Endodermal cell (in vitro differentiated cells): ENCODE results near the gene REXO5. TPM values are rescaled to one million over a fixed set of nuclear protein-coding genes. Genes with fewer than 3 reads are reported as not detected.

Experiments
- DNase-seq: peaks from one replicate; pipeline ENCODE4 v3.0.0-alpha.2; 2017
- H3K27ac ChIP-seq: 2 replicates; pipeline ENCODE4 v1.5.1; 2013; ENCODE audit warnings: mild to moderate bottlenecking, low read depth, low read length, moderate library complexity
- H3K27me3 ChIP-seq: 2 replicates; pipeline ENCODE4 v1.6.1; 2013; ENCODE audit warnings: mild to moderate bottlenecking, low read length, moderate library complexity; ENCODE audit not compliant: insufficient read depth, control insufficient read depth, poor library complexity, severe bottlenecking
- H3K36me3 ChIP-seq: 2 replicates; pipeline ENCODE4 v1.7.0; 2013; ENCODE audit warnings: mild to moderate bottlenecking, low read length, moderate library complexity; ENCODE audit not compliant: control insufficient read depth, insufficient read depth
- H3K4me1 ChIP-seq: one replicate; pipeline ENCODE4 v1.7.0; 2013; ENCODE audit warnings: low read length; ENCODE audit not compliant: control insufficient read depth, insufficient read depth
- H3K4me3 ChIP-seq: 2 replicates; pipeline ENCODE4 v1.5.1; 2013; ENCODE audit warnings: mild to moderate bottlenecking, low read length, moderate library complexity
- H3K9ac ChIP-seq: 2 replicates; pipeline ENCODE4 v1.6.1; 2013; ENCODE audit warnings: mild to moderate bottlenecking, low read length, moderate library complexity; ENCODE audit not compliant: poor library complexity, severe bottlenecking; ENCODE audit errors: extremely low read depth
- H3K9me3 ChIP-seq: 2 replicates; pipeline ENCODE4 v1.6.1; 2013; ENCODE audit warnings: mild to moderate bottlenecking, low read length, moderate library complexity; ENCODE audit not compliant: control insufficient read depth
- H3K27ac Mint-ChIP-seq: 2 replicates; pipeline ENCODE4 v1.8.0; 2020; ENCODE audit warnings: mixed read lengths
- H3K27me3 Mint-ChIP-seq: 2 replicates; pipeline ENCODE4 v1.8.0; 2021; ENCODE audit warnings: mild to moderate bottlenecking, mixed read lengths; ENCODE audit not compliant: insufficient read depth
- H3K36me3 Mint-ChIP-seq: 2 replicates; pipeline ENCODE4 v1.8.0; 2020; ENCODE audit warnings: low read depth, mixed read lengths
- H3K4me1 Mint-ChIP-seq: 2 replicates; pipeline ENCODE4 v1.8.0; 2020; ENCODE audit warnings: mixed read lengths
- H3K4me3 Mint-ChIP-seq: 2 replicates; pipeline ENCODE4 v1.8.0; 2020; ENCODE audit warnings: mild to moderate bottlenecking, moderate library complexity, mixed read lengths
- H3K9me3 Mint-ChIP-seq: 2 replicates; pipeline ENCODE4 v1.8.0; 2020; ENCODE audit warnings: mild to moderate bottlenecking, mixed read lengths
- WGBS, 2 experiments: methylation state at CpG; one replicate each; pipeline versions ENCODE4 v1.1.5 to v1.1.7; 2013; ENCODE audit warnings: missing lambda C conversion rate in 2 of 2, mixed read lengths in 1 of 2; ENCODE audit not compliant: insufficient coverage in 1 of 2, insufficient read length in 1 of 2; 5-methylcytosine and 5-hydroxymethylcytosine counted together
- total RNA-seq, 2 donors: library from RNA; stranded (reverse); fragmentation: NEBNext Ultra II Directional in 1 of 2; extraction: Animal tissue kit (Norgen Biotek cat#: 25700) in 1 of 2; gene quantifications; 2 replicates in 1 of 2; 3 replicates in 1 of 2; pipeline ENCODE4 v1.2.1, GENCODE V29; 2021
- TF ChIP-seq, protein P1 (sequence below): fragments of 200-600 bp; sonication (generic); conservative IDR thresholded peaks from 2 replicates; pipeline ENCODE4 v1.5.0; 2021; ENCODE audit warnings: antibody characterized with exemption, mild to moderate bottlenecking

REXO5 gene
- total RNA-seq, 2 donors from 2014 or later: 4.3 to 10.2 TPM

DNA sequence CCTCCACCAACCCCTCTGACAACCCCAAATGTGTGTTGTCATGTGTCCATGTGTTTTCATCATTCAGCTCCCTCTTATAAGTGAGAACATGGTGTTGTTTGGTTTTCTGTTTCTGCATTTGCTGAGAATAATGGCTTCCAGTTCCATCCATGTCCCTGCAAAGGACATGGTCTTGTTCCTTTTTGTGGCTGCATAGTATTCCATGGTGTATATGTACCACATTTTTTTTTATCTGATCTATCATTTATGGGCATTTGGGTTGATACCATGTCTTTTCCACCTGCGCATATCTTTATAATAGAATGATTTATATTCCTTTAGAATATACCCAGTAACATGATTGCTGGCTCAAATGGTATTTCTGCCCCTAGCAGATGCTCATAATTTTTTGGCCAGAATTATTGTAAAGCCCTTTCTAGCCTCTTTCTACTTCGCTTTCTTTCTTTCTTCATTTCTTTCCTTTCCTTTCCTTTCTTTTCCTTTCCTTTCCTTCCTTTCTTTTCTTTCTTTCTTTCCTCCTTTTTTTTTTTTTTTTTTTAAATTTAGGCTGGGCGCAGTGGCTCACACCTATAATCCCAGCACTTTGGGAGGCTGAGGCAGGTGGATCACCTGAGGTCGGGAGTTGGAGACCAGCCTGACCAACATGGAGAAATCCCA is 12.7 kb downstream of the REXO5 start:
- DNase-seq: no peak
- H3K27me3 Mint-ChIP-seq: no peaks in the 10 kb centered on the region
- no peak overlapping the region for H3K4me3 Mint-ChIP-seq
- Histone ChIP-seq H3K36me3 (peaks cover 9% of the 10 kb centered on the region), H3K9ac (no peak overlapping the region), H3K27ac (no peak overlapping the region), H3K9me3 (no peaks in the 10 kb centered on the region), H3K4me1 (no peaks in the 10 kb centered on the region), H3K4me3 (no peak overlapping the region), H3K27me3 (no peaks in the 10 kb centered on the region)
- no peaks in the 10 kb centered on the region for H3K4me1 Mint-ChIP-seq
- 99 to 100% methylated on average over 1 to 3 of the region's 4 CpGs for WGBS, 2 experiments
- H3K36me3 Mint-ChIP-seq: peaks cover 11% of the 10 kb centered on the region
- TF ChIP-seq, protein P1, sequence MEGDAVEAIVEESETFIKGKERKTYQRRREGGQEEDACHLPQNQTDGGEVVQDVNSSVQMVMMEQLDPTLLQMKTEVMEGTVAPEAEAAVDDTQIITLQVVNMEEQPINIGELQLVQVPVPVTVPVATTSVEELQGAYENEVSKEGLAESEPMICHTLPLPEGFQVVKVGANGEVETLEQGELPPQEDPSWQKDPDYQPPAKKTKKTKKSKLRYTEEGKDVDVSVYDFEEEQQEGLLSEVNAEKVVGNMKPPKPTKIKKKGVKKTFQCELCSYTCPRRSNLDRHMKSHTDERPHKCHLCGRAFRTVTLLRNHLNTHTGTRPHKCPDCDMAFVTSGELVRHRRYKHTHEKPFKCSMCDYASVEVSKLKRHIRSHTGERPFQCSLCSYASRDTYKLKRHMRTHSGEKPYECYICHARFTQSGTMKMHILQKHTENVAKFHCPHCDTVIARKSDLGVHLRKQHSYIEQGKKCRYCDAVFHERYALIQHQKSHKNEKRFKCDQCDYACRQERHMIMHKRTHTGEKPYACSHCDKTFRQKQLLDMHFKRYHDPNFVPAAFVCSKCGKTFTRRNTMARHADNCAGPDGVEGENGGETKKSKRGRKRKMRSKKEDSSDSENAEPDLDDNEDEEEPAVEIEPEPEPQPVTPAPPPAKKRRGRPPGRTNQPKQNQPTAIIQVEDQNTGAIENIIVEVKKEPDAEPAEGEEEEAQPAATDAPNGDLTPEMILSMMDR: no peak
- no peak overlapping the region for H3K27ac Mint-ChIP-seq
- no peaks in the 10 kb centered on the region for H3K9me3 Mint-ChIP-seq

DNA sequence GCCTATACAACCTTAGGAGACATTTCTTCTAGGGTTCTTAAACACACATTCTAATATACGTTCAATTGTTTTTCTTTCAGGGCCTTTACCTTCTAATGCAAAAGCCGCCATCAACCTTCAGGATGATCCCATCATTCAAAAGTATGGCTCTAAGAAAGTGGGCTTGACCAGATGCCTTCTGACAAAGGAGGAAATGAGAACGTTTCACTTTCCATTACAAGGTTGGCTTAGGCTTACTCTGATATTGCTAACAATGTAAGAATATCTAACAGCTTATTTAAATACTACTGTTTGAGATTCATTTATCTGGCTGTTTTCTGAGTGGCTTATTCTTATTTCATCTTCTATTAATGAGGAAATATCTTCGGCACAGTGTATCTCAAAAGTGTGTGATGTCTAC is 15.4 kb downstream of the REXO5 start:
- peaks cover 11% of the 10 kb centered on the region for H3K36me3 Mint-ChIP-seq
- H3K4me3 ChIP-seq: no peak overlapping the region
- H3K27me3 Mint-ChIP-seq: no peaks in the 10 kb centered on the region
- WGBS, 2 experiments: 99 to 100% methylated on average over 1 to 3 of the region's 4 CpGs
- no peaks in the 10 kb centered on the region for H3K9me3 Mint-ChIP-seq
- H3K36me3 ChIP-seq: peaks cover 5% of the 10 kb centered on the region
- H3K9me3 ChIP-seq: no peaks in the 10 kb centered on the region
- TF ChIP-seq, protein P1: no peak
- H3K27me3 ChIP-seq: no peaks in the 10 kb centered on the region
- no peak for DNase-seq
- H3K9ac ChIP-seq: no peak overlapping the region
- peaks cover 9% of the 10 kb centered on the region for H3K4me1 ChIP-seq
- H3K4me3 Mint-ChIP-seq: no peak overlapping the region
- no peak overlapping the region for H3K27ac Mint-ChIP-seq
- H3K4me1 Mint-ChIP-seq: peaks cover 13% of the 10 kb centered on the region
- H3K27ac ChIP-seq: no peak overlapping the region

DNA sequence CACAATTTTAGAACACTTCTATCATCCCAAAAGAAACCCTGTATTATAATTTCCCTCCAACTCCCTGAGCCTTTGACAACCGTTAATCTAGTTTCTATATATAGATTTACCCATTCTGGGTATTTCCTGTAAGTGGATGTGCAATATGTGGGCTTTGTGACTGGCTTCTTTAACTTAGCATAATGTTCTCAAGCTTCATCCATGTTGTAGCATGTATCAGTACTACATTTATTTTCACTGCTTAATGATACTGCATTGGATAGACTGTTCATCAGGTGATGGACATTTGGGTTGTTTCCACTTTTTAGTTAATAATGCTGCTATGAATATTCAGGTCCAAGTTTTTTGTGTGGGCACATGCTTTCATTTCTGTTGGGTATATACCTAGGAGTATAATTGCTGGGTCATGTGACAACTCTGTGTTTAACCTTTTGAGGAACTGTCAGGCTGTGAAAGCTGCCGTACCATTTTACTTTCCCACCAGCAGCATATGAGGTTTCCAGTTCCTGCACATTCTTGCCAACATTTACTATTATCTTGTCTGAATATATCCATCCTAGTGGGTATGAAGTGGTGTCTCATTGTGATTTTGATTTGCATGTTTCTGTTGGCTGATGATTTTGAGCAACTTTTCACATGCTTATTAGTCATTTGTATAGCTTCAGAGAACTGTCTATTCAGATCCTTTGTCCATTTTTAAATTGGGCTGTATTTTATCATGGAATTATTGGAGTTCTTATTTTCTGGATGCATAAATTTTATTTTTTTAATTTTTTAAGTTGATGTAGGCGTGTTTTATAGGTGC is 16.4 kb downstream of the REXO5 start:
- H3K4me3 ChIP-seq: no peak overlapping the region
- TF ChIP-seq, protein P1: no peak
- no peak for DNase-seq
- H3K4me1 Mint-ChIP-seq: peaks cover 13% of the 10 kb centered on the region
- H3K27ac Mint-ChIP-seq: no peak overlapping the region
- no peaks in the 10 kb centered on the region for H3K9me3 ChIP-seq
- no peaks in the 10 kb centered on the region for H3K27me3 Mint-ChIP-seq
- H3K9ac ChIP-seq: no peak overlapping the region
- no peak overlapping the region for H3K27ac ChIP-seq
- H3K27me3 ChIP-seq: no peaks in the 10 kb centered on the region
- H3K36me3 ChIP-seq: peaks cover 5% of the 10 kb centered on the region
- peaks cover 9% of the 10 kb centered on the region for H3K4me1 ChIP-seq
- H3K4me3 Mint-ChIP-seq: no peak overlapping the region
- no peaks in the 10 kb centered on the region for H3K9me3 Mint-ChIP-seq
- peaks cover 9% of the 10 kb centered on the region for H3K36me3 Mint-ChIP-seq
- 91% methylated on average over 3 of the region's 3 CpGs; no CpG with 5 or more reads in 1 of the 2 experiments for WGBS, 2 experiments
